ENCODE results near the gene STX1B. TPM values are rescaled to one million over a fixed set of nuclear protein-coding genes. Genes with fewer than 3 reads are reported as not detected.

The STX1B gene
- total RNA-seq, 1 experiment from 2014 or later = 1.3 TPM

DNA sequence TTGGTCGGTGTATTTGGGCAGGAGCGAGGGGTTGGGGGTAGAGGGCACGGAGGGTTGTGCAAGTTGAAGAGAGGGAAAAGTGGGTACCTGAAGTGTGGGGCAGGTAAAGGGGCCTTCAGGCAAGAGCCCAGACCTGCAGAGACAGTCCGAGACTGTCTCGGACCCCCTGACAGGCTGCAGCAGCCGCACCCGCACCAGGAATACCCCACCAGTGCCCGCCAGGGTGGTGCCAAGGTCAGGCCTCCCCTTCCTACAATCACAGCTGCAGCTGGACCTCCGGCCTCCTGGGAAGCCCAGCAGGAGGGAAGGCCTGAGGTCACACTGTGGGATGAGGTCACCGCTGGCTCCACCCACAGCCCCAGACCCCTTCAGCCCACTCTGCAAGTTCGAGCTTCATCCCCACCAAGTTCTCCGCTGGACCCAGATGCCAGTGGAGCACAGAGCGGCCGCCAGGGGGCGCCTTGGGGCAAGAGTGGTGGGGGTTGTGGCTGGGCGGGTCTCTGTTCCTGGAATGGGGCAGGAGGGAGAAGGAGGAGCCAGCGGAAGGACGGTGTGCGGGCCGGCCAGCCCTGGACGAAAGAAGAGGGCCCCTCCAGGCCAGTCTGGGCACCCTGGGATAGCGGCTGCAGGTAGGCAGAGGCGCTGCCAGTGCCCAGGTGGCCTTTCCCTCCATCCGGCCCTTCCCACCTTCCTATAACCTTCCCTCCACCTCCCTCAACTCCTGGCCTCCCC lies 25.6 kb downstream of the STX1B start, which contains the start of gene HSD3B7:
TSS of gene HSD3B7 (plus strand) at position 539 of the 732 bp plus-strand sequence. CDS start 452 bp downstream, outside the sequence.
- CTCF ChIA-PET = interaction anchor here (0.8 to 2.4 kb wide), 28 partner anchors 9 to 884 kb away, joined by 3 to 22 read pairs (median 4); partner anchors contain the start of genes FUS, KAT8, PRSS8 and STX4
- H3K27ac Mint-ChIP-seq (ENCODE audit: unreplicated experiment) = peak within 1 kb of the TSS; percentile 71
- TF ChIP-seq, protein P1, sequence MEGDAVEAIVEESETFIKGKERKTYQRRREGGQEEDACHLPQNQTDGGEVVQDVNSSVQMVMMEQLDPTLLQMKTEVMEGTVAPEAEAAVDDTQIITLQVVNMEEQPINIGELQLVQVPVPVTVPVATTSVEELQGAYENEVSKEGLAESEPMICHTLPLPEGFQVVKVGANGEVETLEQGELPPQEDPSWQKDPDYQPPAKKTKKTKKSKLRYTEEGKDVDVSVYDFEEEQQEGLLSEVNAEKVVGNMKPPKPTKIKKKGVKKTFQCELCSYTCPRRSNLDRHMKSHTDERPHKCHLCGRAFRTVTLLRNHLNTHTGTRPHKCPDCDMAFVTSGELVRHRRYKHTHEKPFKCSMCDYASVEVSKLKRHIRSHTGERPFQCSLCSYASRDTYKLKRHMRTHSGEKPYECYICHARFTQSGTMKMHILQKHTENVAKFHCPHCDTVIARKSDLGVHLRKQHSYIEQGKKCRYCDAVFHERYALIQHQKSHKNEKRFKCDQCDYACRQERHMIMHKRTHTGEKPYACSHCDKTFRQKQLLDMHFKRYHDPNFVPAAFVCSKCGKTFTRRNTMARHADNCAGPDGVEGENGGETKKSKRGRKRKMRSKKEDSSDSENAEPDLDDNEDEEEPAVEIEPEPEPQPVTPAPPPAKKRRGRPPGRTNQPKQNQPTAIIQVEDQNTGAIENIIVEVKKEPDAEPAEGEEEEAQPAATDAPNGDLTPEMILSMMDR (IDR thresholded peaks at IDR 0.05; ENCODE audit: unreplicated experiment) = peak; percentile 92

DNA sequence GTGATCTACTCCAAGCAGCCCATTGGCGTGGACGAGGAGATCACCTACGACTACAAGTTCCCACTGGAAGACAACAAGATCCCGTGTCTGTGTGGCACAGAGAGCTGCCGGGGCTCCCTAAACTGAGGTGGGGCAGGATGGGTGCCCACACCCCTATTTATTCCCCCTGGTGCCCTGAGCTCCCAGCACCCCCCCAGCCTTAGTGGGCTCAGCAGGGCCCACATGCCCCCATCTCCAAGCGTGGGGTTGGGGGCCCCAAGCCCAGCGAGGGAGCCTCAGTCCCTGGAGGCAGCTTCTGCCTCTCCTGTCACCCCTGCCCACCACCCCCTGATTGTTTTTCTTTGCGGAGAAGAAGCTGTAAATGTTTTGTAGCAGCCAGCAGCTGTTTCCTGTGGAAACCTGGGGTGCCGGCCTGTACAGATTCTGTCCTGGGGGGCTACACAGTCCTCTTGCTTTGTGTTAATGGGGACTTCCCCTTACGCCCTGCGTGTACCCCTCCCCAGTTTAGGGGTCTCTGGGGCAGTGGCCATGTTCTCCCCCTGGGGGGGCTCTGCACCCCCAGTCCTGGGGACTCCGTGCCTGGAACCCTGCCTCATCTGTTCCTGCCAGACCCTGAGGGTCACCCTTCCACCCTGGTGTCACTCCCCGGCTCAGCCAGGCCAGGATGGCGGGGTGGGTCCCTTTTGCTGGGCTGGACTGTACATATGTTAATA lies 26.4 kb downstream of the STX1B start:
- Mint-ChIP-seq H3K27me3 (ENCODE audit: unreplicated experiment) (no peaks in the 10 kb centered on the region), H3K36me3 (ENCODE audit: insufficient read depth, unreplicated experiment) (peaks cover 59% of the 10 kb centered on the region), H3K9me3 (ENCODE audit: low read depth, unreplicated experiment) (no peaks in the 10 kb centered on the region), H3K4me1 (ENCODE audit: low read depth, unreplicated experiment) (no peaks in the 10 kb centered on the region), H3K27ac (ENCODE audit: unreplicated experiment) (no peak overlapping the region), H3K4me3 (ENCODE audit: low read depth, unreplicated experiment) (peak overlapping the region; percentile 87)
- TF ChIP-seq, protein P1 (IDR thresholded peaks at IDR 0.05; ENCODE audit: unreplicated experiment) = no peak
- CTCF ChIA-PET = interaction anchor here (1.0 to 2.4 kb wide), 16 partner anchors 23 to 884 kb away, joined by 3 to 22 read pairs (median 8); partner anchors contain the start of genes VKORC1, ZNF646 and ZNF668
- intact Hi-C loops (cut with micrococcal nuclease; ENCODE audit: unreplicated experiment) = loop anchor here (2.0 to 10.0 kb wide), 3 partner anchors 311 to 885 kb away; no protein-coding TSS in a partner anchor
- no peak for DNase-seq
- BruUV-seq (replicated peaks) = no TSS peak

More for the DNA sequence above, 25.6 kb downstream of the STX1B start, which contains the start of gene HSD3B7:
- Mint-ChIP-seq H3K36me3 (ENCODE audit: insufficient read depth, unreplicated experiment) (peaks cover 57% of the 10 kb centered on the region), H3K4me1 (ENCODE audit: low read depth, unreplicated experiment) (no peaks in the 10 kb centered on the region), H3K27me3 (ENCODE audit: unreplicated experiment) (no peaks in the 10 kb centered on the region), H3K9me3 (ENCODE audit: low read depth, unreplicated experiment) (no peaks in the 10 kb centered on the region), H3K4me3 (ENCODE audit: low read depth, unreplicated experiment) (peak within 1 kb of the TSS; percentile 87)
- intact Hi-C loops (cut with micrococcal nuclease; ENCODE audit: unreplicated experiment) = loop anchor here (1.0 to 10.0 kb wide), 9 partner anchors 47 to 884 kb away; partner anchors contain the start of genes STX4, VKORC1, ZNF646 and ZNF668
- peak; percentile 97 for DNase-seq
- BruUV-seq (replicated peaks) = no TSS peak

DNA sequence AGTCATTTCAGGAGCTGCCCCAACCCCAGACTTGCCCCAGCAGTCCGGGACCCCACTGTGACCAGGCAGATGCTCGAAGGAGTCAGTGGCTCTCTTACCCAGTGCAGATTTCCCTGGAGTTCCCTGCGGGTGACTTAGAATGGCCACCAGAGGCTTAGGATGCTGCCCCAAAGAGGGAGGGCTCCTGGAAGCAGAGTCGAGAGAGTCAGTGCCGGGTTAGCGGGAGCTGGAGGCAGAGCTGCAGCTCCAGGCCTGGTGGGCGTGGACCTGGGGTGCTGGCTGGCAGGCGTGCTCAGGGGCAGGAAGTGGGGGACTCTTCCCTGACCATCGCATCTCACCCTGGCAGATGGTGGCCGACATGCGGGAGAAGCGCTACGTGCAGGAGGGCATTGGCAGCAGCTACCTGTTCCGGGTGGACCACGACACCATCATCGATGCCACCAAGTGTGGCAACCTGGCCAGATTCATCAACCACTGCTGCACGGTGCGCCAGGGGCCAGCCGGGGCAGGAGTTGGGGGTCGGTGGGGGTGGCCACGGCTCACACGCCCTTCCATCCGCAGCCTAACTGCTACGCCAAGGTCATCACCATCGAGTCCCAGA lies 27.0 kb downstream of the STX1B start:
- Mint-ChIP-seq H3K9me3 (ENCODE audit: low read depth, unreplicated experiment) (no peaks in the 10 kb centered on the region), H3K4me3 (ENCODE audit: low read depth, unreplicated experiment) (no peak overlapping the region), H3K36me3 (ENCODE audit: insufficient read depth, unreplicated experiment) (peaks cover 65% of the 10 kb centered on the region), H3K4me1 (ENCODE audit: low read depth, unreplicated experiment) (no peaks in the 10 kb centered on the region), H3K27ac (ENCODE audit: unreplicated experiment) (peak overlapping the region; percentile 12), H3K27me3 (ENCODE audit: unreplicated experiment) (no peaks in the 10 kb centered on the region)
- CTCF ChIA-PET = interaction anchor here (0.7 to 2.4 kb wide), 3 partner anchors 13 to 110 kb away, joined by 3 to 11 read pairs (median 3); partner anchors contain the start of genes STX4 and VKORC1
- TF ChIP-seq, protein P1 (IDR thresholded peaks at IDR 0.05; ENCODE audit: unreplicated experiment) = no peak
- no TSS peak for BruUV-seq (replicated peaks)
- intact Hi-C loops (cut with micrococcal nuclease; ENCODE audit: unreplicated experiment) = loop anchor here (10.0 kb wide), 2 partner anchors 311 to 401 kb away; no protein-coding TSS in a partner anchor
- DNase-seq = no peak
